HepG2 (cell line): ENCODE results near the gene ACSF3. TPM values are rescaled to one million over a fixed set of nuclear protein-coding genes. Genes with fewer than 3 reads are reported as not detected.

Experiments
- ATAC-seq: fragments of 200-7000 bp; cut with Tn5 transposase; 3 replicates; pipeline ENCODE4 v1.9.1; 2020; ENCODE audit warnings: mild to moderate bottlenecking, moderate library complexity
- BruUV-seq: library from RNA; stranded (reverse); fragments of 400-500 nt; replicated peaks from 2 replicates; lab custom pipeline; 2021; lab: Mats Ljungman, UMichigan
- CTCF ChIA-PET: fragments of 300-600 bp; formaldehyde crosslinking; extraction: SDS; loops from one replicate; lab custom pipeline; 2021; ENCODE audit warnings: low total read pairs, inconsistent platforms, low intra/inter-chr PET ratio; lab: Yijun Ruan, JAX
- POLR2A ChIA-PET: fragments of 350-600 bp; sonication (Branson Sonifier 250); formaldehyde crosslinking; loops from one replicate; lab custom pipeline; 2020; ENCODE audit warnings: antibody characterized with exemption, inconsistent platforms; lab: Yijun Ruan, JAX
- DNase-seq: peaks from one replicate; pipeline ENCODE4 v3.0.0-alpha.2; 2015; ENCODE audit warnings: low spot score
- FAIRE-seq: peaks from 3 replicates; lab custom pipeline; 2011; peaks lifted over from hg19 to GRCh38; lab: Jason Lieb, UNC
- H2AFZ ChIP-seq: one replicate; pipeline ENCODE4 v1.6.1; 2011; ENCODE audit warnings: low read length, inconsistent platforms
- H3K27ac ChIP-seq: fragments of 300-600 bp; 3 replicates; pipeline ENCODE4 v1.8.0; 2011; ENCODE audit warnings: mixed run types, mild to moderate bottlenecking, mixed read lengths, low read length, inconsistent platforms; ENCODE audit not compliant: insufficient read depth; ENCODE audit errors: extremely low read length
- H3K27me3 ChIP-seq, 2 experiments: fragments of 200-600 bp in 1 of 2; 2 replicates in 1 of 2; 3 replicates in 1 of 2; pipeline versions ENCODE4 v1.6.0 to v1.8.0; 2011; ENCODE audit warnings: low read length in 2 of 2, mild to moderate bottlenecking in 2 of 2, moderate library complexity in 2 of 2, inconsistent platforms in 1 of 2; ENCODE audit not compliant: insufficient read depth in 2 of 2, control insufficient read depth in 1 of 2
- H3K36me3 ChIP-seq, 2 experiments: fragments of 200-600 bp in 1 of 2; replicated peaks in 1 of 2; 2 replicates in 1 of 2; 3 replicates in 1 of 2; pipeline versions ENCODE4 v1.5.1 to v1.8.0; 2011; ENCODE audit warnings: low read length in 2 of 2, inconsistent platforms in 1 of 2; ENCODE audit not compliant: insufficient read depth in 2 of 2, control insufficient read depth in 1 of 2
- H3K4me1 ChIP-seq: 2 replicates; pipeline ENCODE4 v1.5.1; 2012; ENCODE audit warnings: low read length, inconsistent platforms; ENCODE audit not compliant: insufficient read depth
- H3K4me2 ChIP-seq: 2 replicates; pipeline ENCODE4 v1.6.0; 2011; ENCODE audit warnings: low read depth, low read length, inconsistent platforms
- H3K4me3 ChIP-seq, 3 experiments: fragments of 200-600 bp in 1 of 3; sonication (generic), shearing (Covaris generic) in 1 of 3; replicated peaks in 1 of 3; 2 replicates each; pipeline ENCODE4 v1.5.1; 2011 to 2016; ENCODE audit warnings: low read length in 3 of 3, inconsistent platforms in 2 of 3, low read depth in 2 of 3, mild to moderate bottlenecking in 2 of 3, control low read depth in 1 of 3, mixed read lengths in 1 of 3; ENCODE audit not compliant: insufficient read depth in 1 of 3
- H3K79me2 ChIP-seq: one replicate; pipeline ENCODE4 v1.6.1; 2011; ENCODE audit warnings: low read length, inconsistent platforms; ENCODE audit not compliant: insufficient read depth
- H3K9ac ChIP-seq: 2 replicates; pipeline ENCODE4 v1.6.0; 2011; ENCODE audit warnings: mild to moderate bottlenecking, low read depth, low read length, inconsistent platforms; ENCODE audit not compliant: insufficient read depth
- H3K9me3 ChIP-seq: 2 replicates; pipeline ENCODE4 v1.5.1; 2012; ENCODE audit warnings: mild to moderate bottlenecking, low read length
- H4K20me1 ChIP-seq: 2 replicates; pipeline ENCODE4 v1.6.0; 2011; ENCODE audit warnings: inconsistent platforms, mild to moderate bottlenecking, low read length, moderate library complexity; ENCODE audit not compliant: insufficient read depth
- EZH2 ChIP-seq: conservative IDR thresholded peaks from 2 replicates; pipeline ENCODE4 v1.6.1; 2012; ENCODE audit warnings: mild to moderate bottlenecking, low read depth, low read length, moderate library complexity
- MIER3 ChIP-seq: IDR thresholded peaks from 2 replicates; pipeline ENCODE4 v1.6.1; 2016; ENCODE audit warnings: missing compliant biosample characterization, borderline replicate concordance
- REL ChIP-seq: sonication (generic); formaldehyde crosslinking; conservative IDR thresholded peaks from 2 replicates; pipeline ENCODE4 v1.8.0; 2022; ENCODE audit warnings: mild to moderate bottlenecking, missing genetic modification reagents, moderate library complexity
- TSC22D2 ChIP-seq: sonication (generic); formaldehyde crosslinking; IDR thresholded peaks from 2 replicates; pipeline ENCODE4 v1.5.1; 2020; ENCODE audit warnings: missing genetic modification reagents, mild to moderate bottlenecking, borderline replicate concordance
- ZNF337 ChIP-seq: sonication (generic); formaldehyde crosslinking; IDR thresholded peaks from 2 replicates; pipeline ENCODE4 v1.5.1; 2020; ENCODE audit warnings: missing genetic modification reagents, low read depth, mild to moderate bottlenecking, borderline replicate concordance
- ZNF747 ChIP-seq: sonication (generic); formaldehyde crosslinking; IDR thresholded peaks from 2 replicates; pipeline ENCODE4 v1.8.1; 2023; ENCODE audit warnings: missing genetic modification reagents, mild to moderate bottlenecking, borderline replicate concordance
- ZNF839 ChIP-seq: sonication (generic); formaldehyde crosslinking; IDR thresholded peaks from 2 replicates; pipeline ENCODE4 v1.4.0; 2020; ENCODE audit warnings: missing genetic modification reagents, mild to moderate bottlenecking, borderline replicate concordance
- WGBS: methylation state at CpG from one replicate; pipeline ENCODE4 v1.1.6; 2017; ENCODE audit warnings: low lambda C conversion rate; 5-methylcytosine and 5-hydroxymethylcytosine counted together
- in situ Hi-C: cut with HindIII; loops from 2 replicates; pipeline ENCODE4 v1.10.0; 2017; ENCODE audit warnings: low pct_unique_long_range_greater_than_20kb; ENCODE audit not compliant: extremely low pct_ligation_motif_present
- intact Hi-C: fragments of 100-400 bp; cut with micrococcal nuclease; formaldehyde crosslinking; loops from one replicate; pipeline ENCODE4 v1.10.0; 2022; ENCODE audit not compliant: unreplicated experiment
- polyA plus RNA-seq, 8 experiments: library from polyadenylated mRNA; depleted of rRNA in 3 of 8; stranded (reverse) in 7 of 8; unstranded in 1 of 8; fragments of >200 nt; fragmentation: Illumina TruSeq in 4 of 8; extraction: Trizol in 4 of 8; gene quantifications; 2 replicates each; pipeline versions ENCODE4 v1.2.1 to v1.2.3, GENCODE V29; 2011 to 2016; ENCODE audit warnings: low read depth in 4 of 8, missing spikeins in 1 of 8, mixed read lengths in 1 of 8; ENCODE audit not compliant: insufficient read depth in 1 of 8
- total RNA-seq, 5 experiments: library from RNA; depleted of rRNA; stranded (reverse); fragments of >200 nt; fragmentation: Illumina TruSeq; extraction: Trizol; gene quantifications; 2 replicates each; pipeline ENCODE4 v1.2.3, GENCODE V29; 2016; ENCODE audit warnings: low read depth in 1 of 5
- TF ChIP-seq, protein P1 (sequence below): sonication (generic); formaldehyde crosslinking; IDR thresholded peaks from 2 replicates; pipeline ENCODE4 v1.5.0; 2020; ENCODE audit warnings: mild to moderate bottlenecking, missing genetic modification reagents, borderline replicate concordance

ACSF3 gene
- total and polyA plus RNA-seq, 2 of the 13 experiments (the other 11 are each of a cell fraction or from before 2014, with no cell fraction given): 14.9 to 30.6 TPM

DNA sequence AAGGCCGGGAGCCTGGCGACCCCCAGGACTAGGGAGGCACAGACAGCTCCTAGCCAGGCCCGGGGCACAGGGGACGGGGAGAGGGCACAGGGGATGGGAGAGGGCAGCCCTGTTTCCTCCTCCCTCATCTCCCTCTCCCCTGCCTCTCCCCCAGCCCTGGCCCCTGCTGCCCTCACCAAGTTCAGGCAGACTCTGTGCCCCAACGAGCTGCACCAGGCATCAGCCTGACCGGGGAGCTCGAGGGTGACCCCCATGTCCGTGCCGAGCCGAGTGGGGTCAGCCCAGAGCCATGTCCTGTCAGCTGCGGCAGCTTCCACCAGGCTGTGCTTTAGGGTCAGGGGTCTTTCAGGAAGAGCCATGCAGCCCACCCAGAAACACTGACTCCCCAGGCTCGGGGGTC, 83.8 kb downstream of the ACSF3 start:
- Histone ChIP-seq H3K27me3 (peaks cover 68 to 85% of the 10 kb centered on the region in 2 experiments), H2AFZ (no peak overlapping the region), H3K4me3 (no peak overlapping the region), H3K27ac (no peak overlapping the region), H3K36me3 (no peaks in the 10 kb centered on the region), H3K9me3 (no peaks in the 10 kb centered on the region), H3K79me2 (no peaks in the 10 kb centered on the region), H4K20me1 (peaks cover 7% of the 10 kb centered on the region; the same call in 1 of the 2 replicates), H3K4me1 (peaks cover 37% of the 10 kb centered on the region), H3K9ac (no peak overlapping the region), H3K4me2 (no peak overlapping the region)
- ChIA-PET POLR2A (no interaction called here), CTCF (no interaction called here)
- DNase-seq (no peak), FAIRE-seq (no peak), ATAC-seq (no peak)
- peak; percentile 81; the same call in 1 of the 2 replicates for TF ChIP-seq EZH2
- TF ChIP-seq, protein P1, sequence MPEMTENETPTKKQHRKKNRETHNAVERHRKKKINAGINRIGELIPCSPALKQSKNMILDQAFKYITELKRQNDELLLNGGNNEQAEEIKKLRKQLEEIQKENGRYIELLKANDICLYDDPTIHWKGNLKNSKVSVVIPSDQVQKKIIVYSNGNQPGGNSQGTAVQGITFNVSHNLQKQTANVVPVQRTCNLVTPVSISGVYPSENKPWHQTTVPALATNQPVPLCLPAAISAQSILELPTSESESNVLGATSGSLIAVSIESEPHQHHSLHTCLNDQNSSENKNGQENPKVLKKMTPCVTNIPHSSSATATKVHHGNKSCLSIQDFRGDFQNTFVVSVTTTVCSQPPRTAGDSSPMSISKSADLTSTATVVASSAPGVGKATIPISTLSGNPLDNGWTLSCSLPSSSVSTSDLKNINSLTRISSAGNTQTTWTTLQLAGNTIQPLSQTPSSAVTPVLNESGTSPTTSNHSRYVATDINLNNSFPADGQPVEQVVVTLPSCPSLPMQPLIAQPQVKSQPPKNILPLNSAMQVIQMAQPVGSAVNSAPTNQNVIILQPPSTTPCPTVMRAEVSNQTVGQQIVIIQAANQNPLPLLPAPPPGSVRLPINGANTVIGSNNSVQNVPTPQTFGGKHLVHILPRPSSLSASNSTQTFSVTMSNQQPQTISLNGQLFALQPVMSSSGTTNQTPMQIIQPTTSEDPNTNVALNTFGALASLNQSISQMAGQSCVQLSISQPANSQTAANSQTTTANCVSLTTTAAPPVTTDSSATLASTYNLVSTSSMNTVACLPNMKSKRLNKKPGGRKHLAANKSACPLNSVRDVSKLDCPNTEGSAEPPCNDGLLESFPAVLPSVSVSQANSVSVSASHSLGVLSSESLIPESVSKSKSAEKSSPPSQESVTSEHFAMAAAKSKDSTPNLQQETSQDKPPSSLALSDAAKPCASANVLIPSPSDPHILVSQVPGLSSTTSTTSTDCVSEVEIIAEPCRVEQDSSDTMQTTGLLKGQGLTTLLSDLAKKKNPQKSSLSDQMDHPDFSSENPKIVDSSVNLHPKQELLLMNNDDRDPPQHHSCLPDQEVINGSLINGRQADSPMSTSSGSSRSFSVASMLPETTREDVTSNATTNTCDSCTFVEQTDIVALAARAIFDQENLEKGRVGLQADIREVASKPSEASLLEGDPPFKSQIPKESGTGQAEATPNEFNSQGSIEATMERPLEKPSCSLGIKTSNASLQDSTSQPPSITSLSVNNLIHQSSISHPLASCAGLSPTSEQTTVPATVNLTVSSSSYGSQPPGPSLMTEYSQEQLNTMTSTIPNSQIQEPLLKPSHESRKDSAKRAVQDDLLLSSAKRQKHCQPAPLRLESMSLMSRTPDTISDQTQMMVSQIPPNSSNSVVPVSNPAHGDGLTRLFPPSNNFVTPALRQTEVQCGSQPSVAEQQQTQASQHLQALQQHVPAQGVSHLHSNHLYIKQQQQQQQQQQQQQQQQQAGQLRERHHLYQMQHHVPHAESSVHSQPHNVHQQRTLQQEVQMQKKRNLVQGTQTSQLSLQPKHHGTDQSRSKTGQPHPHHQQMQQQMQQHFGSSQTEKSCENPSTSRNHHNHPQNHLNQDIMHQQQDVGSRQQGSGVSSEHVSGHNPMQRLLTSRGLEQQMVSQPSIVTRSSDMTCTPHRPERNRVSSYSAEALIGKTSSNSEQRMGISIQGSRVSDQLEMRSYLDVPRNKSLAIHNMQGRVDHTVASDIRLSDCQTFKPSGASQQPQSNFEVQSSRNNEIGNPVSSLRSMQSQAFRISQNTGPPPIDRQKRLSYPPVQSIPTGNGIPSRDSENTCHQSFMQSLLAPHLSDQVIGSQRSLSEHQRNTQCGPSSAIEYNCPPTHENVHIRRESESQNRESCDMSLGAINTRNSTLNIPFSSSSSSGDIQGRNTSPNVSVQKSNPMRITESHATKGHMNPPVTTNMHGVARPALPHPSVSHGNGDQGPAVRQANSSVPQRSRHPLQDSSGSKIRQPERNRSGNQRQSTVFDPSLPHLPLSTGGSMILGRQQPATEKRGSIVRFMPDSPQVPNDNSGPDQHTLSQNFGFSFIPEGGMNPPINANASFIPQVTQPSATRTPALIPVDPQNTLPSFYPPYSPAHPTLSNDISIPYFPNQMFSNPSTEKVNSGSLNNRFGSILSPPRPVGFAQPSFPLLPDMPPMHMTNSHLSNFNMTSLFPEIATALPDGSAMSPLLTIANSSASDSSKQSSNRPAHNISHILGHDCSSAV (CRISPR knock-in tag): no peak
- TF ChIP-seq TSC22D2 (CRISPR knock-in tag): no peak
- no peak for TF ChIP-seq MIER3 (CRISPR knock-in tag)
- no peak for TF ChIP-seq ZNF747 (CRISPR knock-in tag)
- no peak for TF ChIP-seq REL (CRISPR knock-in tag)
- no peak for TF ChIP-seq ZNF839 (CRISPR knock-in tag)
- no peak for TF ChIP-seq ZNF337 (CRISPR knock-in tag)
- 20% methylated on average over 5 of the region's 12 CpGs for WGBS
- intact Hi-C loops (no loop called here), in situ Hi-C loops (no loop called here)
- BruUV-seq: no TSS peak
